ENCODE results near the gene SPRR5. TPM values are rescaled to one million over a fixed set of nuclear protein-coding genes. Genes with fewer than 3 reads are reported as not detected.

SPRR5 gene
- total RNA-seq, 3 donors from 2014 or later = not detected

DNA sequence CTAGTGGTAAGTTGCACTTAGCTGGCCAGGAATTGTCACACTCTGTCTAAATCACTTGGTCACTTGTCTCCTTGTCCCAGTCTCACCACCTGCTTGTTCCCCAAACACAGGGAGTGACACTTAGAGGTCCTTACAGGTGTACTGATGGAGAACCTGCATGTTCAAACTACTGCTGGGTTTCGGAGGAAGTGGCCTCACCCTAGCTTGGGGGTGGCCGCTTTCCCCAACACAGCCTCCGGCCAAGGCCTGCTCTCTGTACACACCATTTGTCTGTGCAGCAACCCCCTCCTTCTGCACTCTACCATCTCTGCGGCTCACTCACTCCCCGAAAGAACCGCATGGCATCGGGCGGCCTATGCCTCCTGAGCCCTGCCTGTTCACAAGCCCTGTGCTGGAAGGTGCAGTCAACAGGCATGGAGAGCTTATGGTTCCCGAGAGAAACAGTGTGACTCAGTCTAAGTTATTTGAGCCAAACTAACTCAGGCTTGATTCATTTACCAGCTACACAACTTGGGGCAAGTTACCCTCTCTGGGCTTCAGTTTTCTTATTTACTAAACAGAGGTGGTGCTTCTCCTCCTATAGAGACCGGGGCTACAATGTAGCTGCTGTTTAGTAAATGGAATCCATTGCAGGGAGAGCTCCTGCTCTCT lies 12.9 kb downstream of the SPRR5 start:
- no peaks in the 10 kb centered on the region for H3K9me3 ChIP-seq
- H3K36me3 ChIP-seq (ENCODE audit: low read depth) = no peaks in the 10 kb centered on the region
- DNase-seq (no peak), ATAC-seq (no peak)
- H3K4me1 ChIP-seq (ENCODE audit: low read depth) = no peaks in the 10 kb centered on the region
- TF ChIP-seq CTCF (IDR thresholded peaks at IDR 0.05) = no peak
- H3K4me3 ChIP-seq = no peak overlapping the region
- intact Hi-C loops (cut with DNase I, micrococcal nuclease) = no loop called here

DNA sequence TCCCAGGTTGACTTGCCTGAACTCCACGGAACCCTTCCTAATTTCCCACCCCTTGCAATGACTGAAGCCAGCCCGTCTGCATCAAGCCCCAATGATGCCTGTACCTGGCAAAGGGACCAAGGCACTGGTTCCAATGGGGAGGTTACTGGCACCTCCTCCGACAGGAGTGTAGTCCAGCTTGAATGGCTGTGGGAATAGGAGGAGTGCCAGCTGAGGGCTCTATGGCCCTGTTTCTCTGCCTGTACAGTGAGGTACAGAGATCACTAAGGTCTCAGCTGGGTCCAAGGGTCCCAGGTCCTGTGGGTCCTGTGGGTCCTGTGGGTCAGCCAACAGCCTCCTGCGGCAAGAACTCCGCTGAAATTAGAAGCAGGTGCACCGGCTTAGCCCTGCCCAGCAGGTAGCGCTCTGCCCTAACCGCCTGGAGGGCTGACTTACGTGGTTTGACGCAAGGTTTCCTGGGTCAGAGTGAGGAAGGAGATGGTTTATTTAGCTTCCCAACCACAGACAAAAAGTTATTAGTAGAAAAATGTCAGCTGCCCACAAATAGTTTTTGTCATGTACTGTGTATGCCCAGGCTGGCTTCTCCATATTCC lies 13.5 kb downstream of the SPRR5 start:
- no peak overlapping the region for H3K4me3 ChIP-seq
- intact Hi-C loops (cut with DNase I, micrococcal nuclease) = no loop called here
- H3K4me1 ChIP-seq (ENCODE audit: low read depth) = no peaks in the 10 kb centered on the region
- no peak for ATAC-seq
- no peak for DNase-seq
- H3K36me3 ChIP-seq (ENCODE audit: low read depth) = no peaks in the 10 kb centered on the region
- H3K9me3 ChIP-seq = no peaks in the 10 kb centered on the region
- TF ChIP-seq CTCF (IDR thresholded peaks at IDR 0.05) = no peak

GRCh38 chr1:152961226-152961891 lies 14.4 kb downstream of the SPRR5 start:
- DNase-seq (no peak), ATAC-seq (no peak)
- H3K4me1 ChIP-seq (ENCODE audit: low read depth) = no peaks in the 10 kb centered on the region
- H3K9me3 ChIP-seq = no peaks in the 10 kb centered on the region
- intact Hi-C loops (cut with DNase I, micrococcal nuclease) = no loop called here
- H3K36me3 ChIP-seq (ENCODE audit: low read depth) = no peaks in the 10 kb centered on the region
- no peak overlapping the region for H3K4me3 ChIP-seq
- no peak for TF ChIP-seq CTCF (IDR thresholded peaks at IDR 0.05)

DNA sequence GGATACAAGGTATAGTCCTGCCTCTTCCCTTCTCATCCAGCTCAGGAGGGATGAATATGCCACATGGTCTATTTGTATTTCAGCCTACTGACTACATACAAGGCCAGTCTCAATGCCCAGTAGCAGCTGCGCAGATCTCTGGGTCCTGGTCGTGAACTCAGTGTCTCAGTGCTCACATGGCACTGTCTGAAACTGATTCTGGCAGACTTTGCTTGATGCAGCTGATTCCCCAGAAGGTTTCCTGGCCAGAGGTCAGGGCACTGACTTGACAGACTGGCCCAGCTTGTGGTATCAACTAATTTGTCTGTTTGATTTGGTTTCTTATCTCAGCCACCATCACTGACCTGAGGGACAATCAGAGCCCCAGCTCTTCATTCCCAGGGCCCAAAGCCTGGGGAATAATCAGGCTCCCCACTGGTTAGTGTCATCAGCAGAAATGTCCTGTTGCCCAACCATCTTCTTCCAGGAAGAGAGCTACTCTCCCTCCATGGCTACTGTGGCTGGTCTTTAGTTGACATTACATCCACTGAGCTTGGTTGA lies 15.9 kb downstream of the SPRR5 start:
- no peak for DNase-seq
- intact Hi-C loops (cut with DNase I, micrococcal nuclease) = no loop called here
- Histone ChIP-seq H3K9me3 (no peaks in the 10 kb centered on the region), H3K36me3 (ENCODE audit: low read depth) (no peaks in the 10 kb centered on the region), H3K4me1 (ENCODE audit: low read depth) (no peaks in the 10 kb centered on the region), H3K4me3 (no peak overlapping the region)
- ATAC-seq = no peak
- no peak for TF ChIP-seq CTCF (IDR thresholded peaks at IDR 0.05)

GRCh38 chr1:152964536-152964935 lies 17.5 kb downstream of the SPRR5 start:
- H3K36me3 ChIP-seq (ENCODE audit: low read depth) = no peaks in the 10 kb centered on the region
- H3K9me3 ChIP-seq = no peaks in the 10 kb centered on the region
- DNase-seq = no peak
- ATAC-seq = no peak
- TF ChIP-seq CTCF (IDR thresholded peaks at IDR 0.05) = no peak
- H3K4me3 ChIP-seq = no peak overlapping the region
- H3K4me1 ChIP-seq (ENCODE audit: low read depth) = no peaks in the 10 kb centered on the region
- intact Hi-C loops (cut with DNase I, micrococcal nuclease) = no loop called here
